GM19239 (cell line): ENCODE measurements around the gene FAM25A.

Source experiments
- DNase-seq: peaks from one replicate; pipeline ENCODE4 v3.0.0; 2011; ENCODE audit warnings: low spot score; ENCODE audit not compliant: insufficient read length
- FAIRE-seq: peaks from 2 replicates; lab custom pipeline; 2011; peaks lifted over from hg19 to GRCh38; lab: Jason Lieb, UNC

The FAM25A gene

GRCh38 chr10:87054373-87055295 is 34.5 kb downstream of the FAM25A start:
- DNase-seq (no peak), FAIRE-seq (no peak)

- FAIRE-seq (no peak), DNase-seq (no peak)
These were observed 38.1 kb downstream of the FAM25A start for GRCh38 chr10:87058171-87058570.

- FAIRE-seq (no peak), DNase-seq (no peak)
These were observed 39.3 kb downstream of the FAM25A start for GRCh38 chr10:87059401-87059800.

- no peak for DNase-seq
- peak; percentile 44 for FAIRE-seq
These were observed 40.3 kb downstream of the FAM25A start for GRCh38 chr10:87060280-87060928.

- DNase-seq (no peak), FAIRE-seq (no peak)
These were observed 44.6 kb downstream of the FAM25A start for GRCh38 chr10:87064651-87065050.

GRCh38 chr10:87066178-87066577 is 46.1 kb downstream of the FAM25A start:
- DNase-seq (no peak), FAIRE-seq (no peak)

- FAIRE-seq: no peak
These were observed 46.8 kb downstream of the FAM25A start for GRCh38 chr10:87066865-87067264.

GRCh38 chr10:87068281-87068680 is 48.2 kb downstream of the FAM25A start:
- FAIRE-seq (no peak), DNase-seq (no peak)

More at GRCh38 chr10:87066865-87067264, 46.8 kb downstream of the FAM25A start:
- DNase-seq: no peak

GRCh38 chr10:87072449-87072848 is 52.4 kb downstream of the FAM25A start:
- DNase-seq (no peak), FAIRE-seq (no peak)
